NB4 (cell line): ENCODE data around the gene EHF.

Source experiments
- DNase-seq: peaks from one replicate; pipeline ENCODE4 v3.0.0; 2010; ENCODE audit warnings: low read depth
- H3K4me3 ChIP-seq: one replicate; pipeline ENCODE4 v1.5.1; 2011; ENCODE audit warnings: mild to moderate bottlenecking, low read depth, low read length, moderate library complexity
- MYC ChIP-seq: IDR thresholded peaks from 2 replicates; pipeline ENCODE4 v1.6.1; 2011; ENCODE audit warnings: low read depth, low read length
- POLR2A ChIP-seq: IDR thresholded peaks from 2 replicates; pipeline ENCODE4 v1.6.1; 2011; ENCODE audit warnings: mild to moderate bottlenecking; ENCODE audit not compliant: insufficient read length; ENCODE audit errors: extremely low read depth
- TF ChIP-seq, protein P1 (sequence below): IDR thresholded peaks from one replicate; pipeline ENCODE4 v1.5.1; 2012; ENCODE audit warnings: low read depth, low read length
- TF ChIP-seq, protein P2 (sequence below): IDR thresholded peaks from 2 replicates; pipeline ENCODE4 v1.6.1; 2011; ENCODE audit warnings: low read depth, low read length

The EHF gene

DNA sequence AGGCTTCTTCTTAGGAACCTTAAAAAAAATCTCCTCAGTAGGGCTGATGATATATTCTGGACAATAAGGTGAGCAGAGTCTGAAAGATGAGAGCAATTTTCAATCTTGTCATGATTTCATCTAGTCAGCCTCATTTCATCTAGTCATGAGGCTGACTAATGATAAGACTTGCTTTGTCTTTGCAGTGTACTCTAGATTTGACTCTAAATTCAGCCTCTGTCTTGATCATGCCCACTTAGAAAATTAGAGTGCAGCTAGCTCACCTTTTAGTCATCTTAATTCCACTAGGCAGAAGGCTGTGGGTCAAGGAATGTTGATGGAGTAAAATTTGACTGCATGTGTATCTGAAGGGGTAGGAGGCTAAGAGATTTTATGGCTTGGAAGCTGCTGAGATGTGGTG, 5.5 kb downstream of the EHF start:
- no peak overlapping the region for H3K4me3 ChIP-seq
- no peak for DNase-seq
- no peak for TF ChIP-seq MYC
- TF ChIP-seq, protein P1, sequence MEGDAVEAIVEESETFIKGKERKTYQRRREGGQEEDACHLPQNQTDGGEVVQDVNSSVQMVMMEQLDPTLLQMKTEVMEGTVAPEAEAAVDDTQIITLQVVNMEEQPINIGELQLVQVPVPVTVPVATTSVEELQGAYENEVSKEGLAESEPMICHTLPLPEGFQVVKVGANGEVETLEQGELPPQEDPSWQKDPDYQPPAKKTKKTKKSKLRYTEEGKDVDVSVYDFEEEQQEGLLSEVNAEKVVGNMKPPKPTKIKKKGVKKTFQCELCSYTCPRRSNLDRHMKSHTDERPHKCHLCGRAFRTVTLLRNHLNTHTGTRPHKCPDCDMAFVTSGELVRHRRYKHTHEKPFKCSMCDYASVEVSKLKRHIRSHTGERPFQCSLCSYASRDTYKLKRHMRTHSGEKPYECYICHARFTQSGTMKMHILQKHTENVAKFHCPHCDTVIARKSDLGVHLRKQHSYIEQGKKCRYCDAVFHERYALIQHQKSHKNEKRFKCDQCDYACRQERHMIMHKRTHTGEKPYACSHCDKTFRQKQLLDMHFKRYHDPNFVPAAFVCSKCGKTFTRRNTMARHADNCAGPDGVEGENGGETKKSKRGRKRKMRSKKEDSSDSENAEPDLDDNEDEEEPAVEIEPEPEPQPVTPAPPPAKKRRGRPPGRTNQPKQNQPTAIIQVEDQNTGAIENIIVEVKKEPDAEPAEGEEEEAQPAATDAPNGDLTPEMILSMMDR, result no peak
- TF ChIP-seq POLR2A, result no peak
- TF ChIP-seq, protein P2, sequence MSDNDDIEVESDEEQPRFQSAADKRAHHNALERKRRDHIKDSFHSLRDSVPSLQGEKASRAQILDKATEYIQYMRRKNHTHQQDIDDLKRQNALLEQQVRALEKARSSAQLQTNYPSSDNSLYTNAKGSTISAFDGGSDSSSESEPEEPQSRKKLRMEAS, result no peak

DNA sequence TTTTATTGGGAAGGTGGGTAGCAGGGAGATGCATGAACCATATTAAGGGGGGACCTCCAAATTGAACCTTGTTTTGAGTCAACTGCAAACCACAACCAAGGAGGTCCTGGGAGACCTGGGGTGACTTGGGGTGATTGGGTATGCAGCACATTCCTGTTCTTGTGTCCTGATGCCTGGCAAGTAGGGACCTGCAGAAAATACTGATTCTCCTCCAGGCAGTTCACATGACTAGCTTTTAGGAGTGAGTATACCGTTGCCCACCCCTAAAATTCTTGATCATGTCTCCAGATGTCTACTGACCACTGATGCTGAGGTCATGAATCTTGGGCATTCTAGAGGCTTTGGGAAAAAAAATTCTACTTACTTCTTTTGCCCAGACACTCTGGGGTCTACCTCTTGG, 6.3 kb downstream of the EHF start:
- DNase-seq, result no peak
- no peak overlapping the region for H3K4me3 ChIP-seq
- TF ChIP-seq, protein P1, result no peak
- TF ChIP-seq, protein P2, result no peak
- TF ChIP-seq MYC (no peak), POLR2A (no peak)

DNA sequence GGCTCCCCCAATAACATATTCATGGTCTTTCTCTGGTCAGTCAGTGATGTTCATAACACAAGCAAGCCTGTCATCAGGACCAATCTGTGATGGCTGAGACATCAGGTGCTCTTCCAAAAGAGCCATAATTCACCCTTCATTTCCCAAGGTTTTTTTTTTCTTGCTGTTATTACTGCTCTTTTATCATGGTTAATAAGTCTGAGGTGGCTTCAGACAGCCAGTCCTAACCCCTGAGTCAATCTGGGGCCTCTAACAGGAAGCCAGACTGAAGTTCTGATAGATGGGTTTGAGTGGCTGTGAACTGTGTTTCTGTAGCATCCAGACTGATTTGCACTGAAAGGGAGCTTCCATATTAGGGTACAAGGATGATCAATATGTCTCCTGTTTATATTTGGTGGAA, 8.8 kb downstream of the EHF start:
- no peak for TF ChIP-seq MYC
- TF ChIP-seq, protein P2, result no peak
- TF ChIP-seq, protein P1, result no peak
- no peak for TF ChIP-seq POLR2A
- DNase-seq, result no peak
- no peak overlapping the region for H3K4me3 ChIP-seq

DNA sequence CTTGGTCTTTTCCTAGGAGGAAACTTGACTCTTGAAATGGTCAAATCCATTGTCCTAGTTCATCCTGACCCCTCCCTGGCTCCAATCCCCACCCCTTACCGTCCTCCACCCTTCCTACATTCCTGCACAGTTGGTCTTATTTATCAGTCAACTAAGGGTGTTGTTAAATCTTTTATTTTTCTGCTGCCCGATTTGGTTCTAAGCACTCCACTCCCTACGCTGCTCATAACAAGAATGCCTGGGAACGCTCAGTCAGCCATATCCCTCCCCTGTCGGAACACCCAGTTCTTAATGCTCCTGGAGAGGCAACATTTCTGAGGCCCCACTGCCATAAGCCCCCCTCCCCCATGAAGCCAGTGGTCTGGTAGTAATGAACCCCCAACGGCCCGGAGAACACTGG, 9.7 kb downstream of the EHF start:
- DNase-seq, result no peak
- H3K4me3 ChIP-seq, result no peak overlapping the region
- TF ChIP-seq, protein P2, result no peak
- TF ChIP-seq POLR2A (no peak), MYC (no peak)
- TF ChIP-seq, protein P1, result no peak

DNA sequence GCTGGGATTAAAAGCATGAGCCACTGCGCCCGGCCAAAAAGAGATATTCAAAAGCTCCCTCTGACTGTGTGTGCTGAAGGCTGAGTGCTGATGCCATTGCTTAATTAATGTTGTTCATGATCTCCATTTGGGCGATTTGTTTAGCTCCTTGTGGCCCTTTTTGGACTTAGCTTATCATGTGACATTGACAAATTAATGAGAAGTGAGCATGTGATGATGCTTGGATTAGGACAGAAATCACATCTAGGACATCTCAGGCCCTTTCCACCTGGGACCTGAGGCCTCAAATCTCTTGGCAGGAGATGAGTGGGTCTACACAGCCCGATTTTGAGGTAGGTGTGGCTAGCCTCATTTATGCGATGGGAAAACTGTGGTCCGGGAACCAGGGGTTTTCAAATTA, 10.4 kb downstream of the EHF start:
- no peak overlapping the region for H3K4me3 ChIP-seq
- no peak for DNase-seq
- no peak for TF ChIP-seq POLR2A
- TF ChIP-seq, protein P2, result no peak
- TF ChIP-seq, protein P1, result no peak
- TF ChIP-seq MYC, result no peak

DNA sequence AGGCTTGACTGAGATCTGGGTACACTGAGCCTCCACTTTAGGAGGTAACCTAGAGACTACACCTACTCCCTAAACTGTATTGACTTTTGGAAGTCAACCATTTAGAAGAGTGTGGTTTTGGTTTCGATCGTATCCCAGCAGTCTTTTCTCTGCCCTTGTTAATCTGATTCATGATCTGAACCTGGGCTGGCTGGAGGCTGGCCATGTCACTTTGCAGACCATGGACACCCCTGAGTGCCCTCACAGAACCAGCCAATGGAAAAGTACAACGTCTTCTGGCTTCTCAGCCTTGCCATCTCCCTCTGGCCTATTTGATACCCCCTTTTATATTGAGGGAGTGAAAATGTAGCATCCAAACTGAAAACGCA, 10.8 kb downstream of the EHF start:
- DNase-seq, result no peak
- H3K4me3 ChIP-seq, result no peak overlapping the region
- TF ChIP-seq POLR2A (no peak), MYC (no peak)
- TF ChIP-seq, protein P1, result no peak
- TF ChIP-seq, protein P2, result no peak
